Parathyroid adenoma (tissue), 2 donors: Measurements from ENCODE around the gene IGF2BP2.
A peak's percentile ranks its signal among the peaks of the same experiment; 100 is the strongest.
"Not testable (repeated sequence)": the region's sequence is repeated elsewhere in the genome, so short reads cannot be mapped to it uniquely, and the experiment has no call there.

Experiments used
- H2AFZ ChIP-seq: fragments of 300-600 bp; sonication (generic); one replicate; pipeline ENCODE4 v1.7.0; 2017; ENCODE audit warnings: antibody characterized with exemption, mild to moderate bottlenecking
- H3K27ac ChIP-seq: fragments of 300-600 bp; sonication (generic); one replicate; pipeline ENCODE4 v1.7.0; 2017
- H3K27me3 ChIP-seq: fragments of 300-600 bp; sonication (generic); one replicate; pipeline ENCODE4 v1.7.0; 2017; ENCODE audit warnings: low read length; ENCODE audit not compliant: control insufficient read depth, insufficient read depth
- H3K36me3 ChIP-seq: fragments of 300-600 bp; sonication (generic); one replicate; pipeline ENCODE4 v1.7.0; 2017; ENCODE audit warnings: low read length; ENCODE audit not compliant: control insufficient read depth, insufficient read depth
- H3K4me1 ChIP-seq: fragments of 300-600 bp; sonication (generic); one replicate; pipeline ENCODE4 v1.7.0; 2017; ENCODE audit warnings: control low read depth
- H3K4me2 ChIP-seq: fragments of 300-600 bp; sonication (generic); one replicate; pipeline ENCODE4 v1.7.0; 2017; ENCODE audit warnings: low read length
- H3K4me3 ChIP-seq: fragments of 300-600 bp; sonication (generic); one replicate; pipeline ENCODE4 v1.7.0; 2017; ENCODE audit warnings: low read depth, low read length
- H3K79me2 ChIP-seq: fragments of 300-600 bp; sonication (generic); one replicate; pipeline ENCODE4 v1.7.0; 2017; ENCODE audit warnings: control low read depth
- H3K9ac ChIP-seq: fragments of 300-600 bp; sonication (generic); one replicate; pipeline ENCODE4 v1.7.0; 2017; ENCODE audit warnings: mild to moderate bottlenecking
- H3K9me3 ChIP-seq: fragments of 300-600 bp; sonication (generic); one replicate; pipeline ENCODE4 v1.7.0; 2017; ENCODE audit warnings: low read length; ENCODE audit not compliant: control insufficient read depth
- CTCF ChIP-seq: fragments of 300-600 bp; sonication (generic); IDR thresholded peaks from one replicate; pipeline ENCODE4 v1.7.0; 2017; ENCODE audit warnings: antibody characterized with exemption, mild to moderate bottlenecking
- donor health status: primary hyperparathyroidism.

IGF2BP2 gene

GRCh38 chr3:185770109-185770508 lies 54.7 kb downstream of the IGF2BP2 start:
- H3K27ac ChIP-seq, result no peak overlapping the region
- H3K4me2 ChIP-seq, result no peak overlapping the region
- no peaks in the 10 kb centered on the region for H3K27me3 ChIP-seq
- no peak overlapping the region for H3K9ac ChIP-seq
- no peak overlapping the region for H2AFZ ChIP-seq
- no peak for TF ChIP-seq CTCF
- no peaks in the 10 kb centered on the region for H3K36me3 ChIP-seq
- H3K4me1 ChIP-seq, result peaks cover 6% of the 10 kb centered on the region
- H3K9me3 ChIP-seq, result no peaks in the 10 kb centered on the region
- H3K79me2 ChIP-seq, result peaks cover 13% of the 10 kb centered on the region
- no peak overlapping the region for H3K4me3 ChIP-seq

GRCh38 chr3:185768578-185768982 lies 56.3 kb downstream of the IGF2BP2 start:
- H3K4me3 ChIP-seq, H3K9me3 ChIP-seq, H3K36me3 ChIP-seq, H3K27me3 ChIP-seq, H3K27ac ChIP-seq, H3K4me1 ChIP-seq, H3K4me2 ChIP-seq, H3K9ac ChIP-seq: not testable (repeated sequence)
- TF ChIP-seq CTCF, result peak; percentile 91
- Histone ChIP-seq H2AFZ (peak overlapping the region; percentile 6), H3K79me2 (peaks cover 18% of the 10 kb centered on the region)

- H3K9me3 ChIP-seq, result no peaks in the 10 kb centered on the region
- H3K79me2 ChIP-seq, result peaks cover 18% of the 10 kb centered on the region
- H3K27me3 ChIP-seq, result no peaks in the 10 kb centered on the region
- no peak overlapping the region for H3K4me2 ChIP-seq
- no peak overlapping the region for H3K9ac ChIP-seq
- H2AFZ ChIP-seq, result no peak overlapping the region
- no peak for TF ChIP-seq CTCF
- no peaks in the 10 kb centered on the region for H3K4me1 ChIP-seq
- H3K4me3 ChIP-seq, result no peak overlapping the region
- no peaks in the 10 kb centered on the region for H3K36me3 ChIP-seq
- H3K27ac ChIP-seq, result no peak overlapping the region
Measured at GRCh38 chr3:185767002-185767688, 57.7 kb downstream of the IGF2BP2 start.

GRCh38 chr3:185766329-185767001 lies 58.4 kb downstream of the IGF2BP2 start:
- Histone ChIP-seq H3K36me3 (no peaks in the 10 kb centered on the region), H3K27ac (no peak overlapping the region), H3K27me3 (no peaks in the 10 kb centered on the region), H2AFZ (no peak overlapping the region), H3K9me3 (no peaks in the 10 kb centered on the region), H3K4me2 (no peak overlapping the region), H3K9ac (no peak overlapping the region), H3K4me1 (no peaks in the 10 kb centered on the region), H3K79me2 (peaks cover 18% of the 10 kb centered on the region), H3K4me3 (no peak overlapping the region)
- no peak for TF ChIP-seq CTCF

- Histone ChIP-seq H3K4me1 (no peaks in the 10 kb centered on the region), H3K36me3 (no peaks in the 10 kb centered on the region), H3K79me2 (peaks cover 18% of the 10 kb centered on the region), H2AFZ (no peak overlapping the region), H3K4me3 (no peak overlapping the region), H3K9ac (no peak overlapping the region), H3K27ac (no peak overlapping the region), H3K4me2 (no peak overlapping the region), H3K27me3 (no peaks in the 10 kb centered on the region), H3K9me3 (no peaks in the 10 kb centered on the region)
- TF ChIP-seq CTCF, result no peak
Measured at GRCh38 chr3:185764980-185765370, 59.9 kb downstream of the IGF2BP2 start.
